Ovary (tissue), 3 donors: ENCODE measurements around the gene EVC2.

ENCODE experiments used
- EP300 ChIP-seq: sonication (generic); formaldehyde crosslinking; IDR thresholded peaks from one replicate; pipeline ENCODE4 v1.6.1; 2017; ENCODE audit warnings: antibody characterized with exemption
- POLR2A ChIP-seq: fragments of 450-650 bp; IDR thresholded peaks from one replicate; pipeline ENCODE4 v1.6.1; 2017; ENCODE audit warnings: antibody characterized with exemption, mild to moderate bottlenecking, moderate library complexity
- TF ChIP-seq, protein P1 (sequence below), 3 donors: fragments of 450-650 bp in 2 of 3; fragments of 200-600 bp in 1 of 3; IDR thresholded peaks; one replicate each; pipeline versions ENCODE4 v1.5.1 to v1.8.0; 2016 to 2022; ENCODE audit warnings: antibody characterized with exemption in 3 of 3, mild to moderate bottlenecking in 1 of 3
- donor health status: DM: no; HTN: no; CAD: no.

DNA sequence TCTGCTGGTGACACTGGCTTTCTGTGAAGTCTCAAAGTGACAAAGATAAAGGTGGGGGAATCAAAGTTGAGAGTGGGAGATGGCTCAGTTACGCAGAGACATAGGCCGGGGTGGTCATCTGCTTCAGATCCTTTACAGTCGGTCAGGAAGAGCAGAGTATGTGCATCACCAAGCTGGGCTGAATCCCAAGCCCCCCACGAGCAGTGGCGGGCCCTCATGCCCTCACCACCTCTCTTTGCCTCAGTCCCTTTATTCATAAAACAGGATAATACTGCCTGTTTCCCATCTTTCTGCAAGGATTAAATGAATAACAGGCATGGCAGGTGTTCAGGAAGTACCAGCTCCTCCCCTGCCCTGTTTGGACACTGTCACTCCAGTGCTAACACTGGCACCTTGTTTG is 135.6 kb downstream of the EVC2 start:
- TF ChIP-seq, protein P1, sequence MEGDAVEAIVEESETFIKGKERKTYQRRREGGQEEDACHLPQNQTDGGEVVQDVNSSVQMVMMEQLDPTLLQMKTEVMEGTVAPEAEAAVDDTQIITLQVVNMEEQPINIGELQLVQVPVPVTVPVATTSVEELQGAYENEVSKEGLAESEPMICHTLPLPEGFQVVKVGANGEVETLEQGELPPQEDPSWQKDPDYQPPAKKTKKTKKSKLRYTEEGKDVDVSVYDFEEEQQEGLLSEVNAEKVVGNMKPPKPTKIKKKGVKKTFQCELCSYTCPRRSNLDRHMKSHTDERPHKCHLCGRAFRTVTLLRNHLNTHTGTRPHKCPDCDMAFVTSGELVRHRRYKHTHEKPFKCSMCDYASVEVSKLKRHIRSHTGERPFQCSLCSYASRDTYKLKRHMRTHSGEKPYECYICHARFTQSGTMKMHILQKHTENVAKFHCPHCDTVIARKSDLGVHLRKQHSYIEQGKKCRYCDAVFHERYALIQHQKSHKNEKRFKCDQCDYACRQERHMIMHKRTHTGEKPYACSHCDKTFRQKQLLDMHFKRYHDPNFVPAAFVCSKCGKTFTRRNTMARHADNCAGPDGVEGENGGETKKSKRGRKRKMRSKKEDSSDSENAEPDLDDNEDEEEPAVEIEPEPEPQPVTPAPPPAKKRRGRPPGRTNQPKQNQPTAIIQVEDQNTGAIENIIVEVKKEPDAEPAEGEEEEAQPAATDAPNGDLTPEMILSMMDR (IDR thresholded peaks at IDR 0.05): no peak
- TF ChIP-seq POLR2A (no peak), EP300 (no peak)
